Measurements from ENCODE around the gene DHX16. TPM values are rescaled to one million over a fixed set of nuclear protein-coding genes. Genes with fewer than 3 reads are reported as not detected.

DHX16 gene
- total RNA-seq: 28.3 and 30.8 TPM in 2 replicates

DNA sequence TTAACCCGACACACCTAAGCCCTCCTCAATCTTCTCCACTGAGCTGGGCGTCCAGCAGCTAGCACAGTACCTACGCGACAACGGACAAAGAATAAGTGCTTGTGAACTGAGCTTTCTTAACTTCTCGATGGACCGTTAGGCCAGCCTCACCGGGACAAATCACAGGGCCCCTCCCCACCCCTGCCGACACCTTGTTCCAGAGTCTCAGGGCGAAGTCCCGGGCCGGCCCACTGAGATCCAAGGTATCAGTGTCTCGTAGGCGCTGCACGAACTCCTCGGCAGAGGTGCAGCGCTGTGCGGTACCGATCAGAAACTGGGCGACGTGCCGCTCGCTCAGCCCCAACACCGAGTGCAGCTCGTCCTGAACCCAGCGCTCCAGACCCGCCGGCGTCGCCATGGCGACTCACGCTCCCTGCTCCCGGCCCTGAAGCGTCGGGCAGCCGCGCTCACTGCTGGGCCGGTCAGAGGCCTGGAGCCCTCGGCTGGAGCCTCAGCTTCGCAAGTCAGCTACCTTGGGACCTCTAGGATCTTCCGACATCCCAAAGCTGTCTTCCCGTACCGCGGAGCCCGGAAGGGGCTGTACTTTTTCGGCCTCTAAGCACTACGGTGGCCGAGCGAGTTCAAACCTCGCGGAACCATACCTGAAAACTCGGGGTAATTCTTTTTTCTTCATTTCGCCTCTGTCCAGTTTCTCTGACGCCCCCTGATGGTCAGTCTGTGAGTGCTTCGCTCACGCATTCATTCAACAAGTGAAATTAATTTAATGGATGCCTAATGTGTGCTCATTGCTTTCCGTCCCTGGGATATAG, at the start of gene DHX16:
DHX16 (minus strand) TSS at position 562 of the 809 bp plus-strand sequence; CDS start at position 397, 165 bp downstream.

DNA sequence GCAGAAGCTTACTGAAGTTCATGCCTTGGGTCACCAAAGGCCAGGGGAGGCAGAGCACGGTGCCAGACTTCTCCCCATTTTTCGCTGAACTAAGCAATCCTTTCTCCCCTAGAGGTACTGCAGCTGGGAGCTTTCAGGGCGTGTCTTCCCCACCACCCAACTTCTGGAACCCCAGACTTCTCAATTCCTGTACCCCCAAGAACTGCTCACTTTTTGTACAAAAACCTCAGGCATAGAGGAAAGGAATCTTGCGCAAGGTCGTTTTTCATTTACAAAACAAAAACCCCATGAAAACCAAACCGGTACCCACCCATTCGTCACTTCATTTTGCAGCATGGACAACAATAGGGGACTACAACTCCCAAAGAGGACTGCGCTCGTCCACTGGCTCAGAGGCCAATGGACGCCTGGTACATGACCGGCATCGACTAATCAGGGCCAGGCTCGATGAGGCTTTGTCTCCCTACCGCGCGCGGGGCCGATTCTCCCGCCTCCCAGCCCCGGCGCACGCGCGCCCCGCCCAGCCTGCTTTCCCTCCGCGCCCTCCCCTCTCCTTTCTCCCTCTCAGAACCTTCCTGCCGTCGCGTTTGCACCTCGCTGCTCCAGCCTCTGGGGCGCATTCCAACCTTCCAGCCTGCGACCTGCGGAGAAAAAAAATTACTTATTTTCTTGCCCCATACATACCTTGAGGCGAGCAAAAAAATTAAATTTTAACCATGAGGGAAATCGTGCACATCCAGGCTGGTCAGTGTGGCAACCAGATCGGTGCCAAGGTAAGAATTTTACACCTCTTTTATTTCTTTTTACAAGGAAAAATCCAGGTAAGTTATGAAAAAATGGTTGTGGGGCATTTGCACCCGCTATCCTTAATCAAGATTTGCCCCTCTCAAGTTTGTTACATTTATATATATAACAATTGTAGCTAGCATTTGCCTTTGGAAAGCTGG, 47.3 kb upstream of the DHX16 start, which contains the start of gene TUBB:
TUBB (plus strand) TSS at position 562 of the 947 bp plus-strand sequence; CDS start at position 717, 155 bp downstream.

DNA sequence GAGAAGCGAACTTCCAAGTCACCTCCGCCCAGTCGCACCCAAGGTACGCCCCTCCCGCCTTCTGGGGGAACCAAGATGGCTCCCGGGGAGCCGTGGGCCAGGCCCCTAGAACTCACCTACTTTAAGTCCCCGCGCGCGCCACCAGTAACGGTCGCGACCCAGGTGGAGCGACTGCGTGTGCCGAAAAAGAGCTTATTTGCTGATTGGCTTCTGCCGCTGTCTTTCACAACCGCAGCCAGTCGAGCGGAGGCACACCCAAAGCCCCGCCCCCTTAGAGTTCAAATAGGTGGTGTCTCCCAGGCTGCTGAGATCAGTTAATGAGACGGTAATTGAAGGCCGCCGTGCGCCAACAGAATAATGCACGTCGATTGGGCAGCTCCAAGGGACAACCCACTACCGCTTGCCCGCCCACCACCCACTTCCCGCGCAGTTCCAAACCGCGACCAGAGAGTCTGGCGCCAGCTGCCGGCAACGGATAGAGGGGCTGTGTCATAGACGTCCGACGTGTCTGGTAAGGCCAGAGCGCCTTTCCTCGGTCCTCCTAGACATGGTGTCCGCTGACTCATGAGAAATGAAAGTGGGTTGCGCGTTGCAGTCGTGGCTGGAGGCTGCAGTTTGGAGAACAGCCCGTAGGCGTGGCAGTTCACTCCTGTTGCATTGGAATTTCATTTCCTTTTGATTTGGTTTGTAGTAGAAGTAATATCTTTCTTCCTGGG, 44.5 kb upstream of the DHX16 start, which contains the start of gene MDC1:
MDC1 (minus strand) TSS at position 153 of the 716 bp plus-strand sequence. CDS start 2,106 bp downstream, outside the sequence.

DNA sequence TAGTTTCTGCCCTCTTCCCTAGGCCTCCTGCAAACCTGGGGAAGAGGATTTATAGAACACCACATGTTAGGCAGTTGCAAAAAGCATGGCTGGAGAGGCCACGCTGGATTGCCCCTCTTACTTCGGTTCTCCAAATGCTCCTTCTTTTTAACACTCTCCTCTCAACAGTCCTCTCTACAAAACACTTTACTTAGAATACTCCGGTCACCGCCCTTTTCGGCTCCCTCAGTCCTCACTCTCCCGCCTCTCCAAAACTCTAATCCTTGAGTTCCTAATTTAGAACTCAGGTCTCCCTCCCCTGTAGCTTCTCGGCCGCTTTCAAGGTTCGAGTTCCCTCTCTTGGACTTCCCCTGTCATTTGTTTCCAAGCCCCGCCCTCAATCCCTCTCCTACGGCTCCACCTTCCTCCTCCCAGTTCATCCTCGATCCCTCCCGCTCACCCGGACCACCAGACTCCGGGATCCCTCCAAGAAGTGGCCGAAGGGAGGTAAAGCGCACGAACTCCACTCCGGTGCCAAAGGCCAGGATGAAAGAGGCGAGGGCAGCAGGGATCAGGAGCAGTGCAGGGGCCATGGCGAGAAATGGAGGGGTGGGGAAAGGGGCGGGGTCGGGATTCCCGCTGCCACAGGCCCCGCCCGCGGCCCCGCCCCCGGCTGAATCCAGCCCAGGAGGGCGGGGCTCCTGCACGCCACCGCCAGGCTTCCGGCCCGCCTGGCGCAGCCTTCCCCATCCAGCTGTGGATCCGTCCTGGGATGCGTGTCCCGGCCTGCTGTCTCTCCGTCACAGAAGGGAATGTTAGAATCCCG, 17.8 kb upstream of the DHX16 start, which contains the start of gene NRM:
NRM (minus strand) TSS at position 582 of the 805 bp plus-strand sequence; CDS start at position 572, 10 bp downstream.

GRCh38 chr6:30686009-30686907, 13.5 kb upstream of the DHX16 start, which contains the start of gene PPP1R18:
Gene PPP1R18 (minus strand): TSS chr6:30686645. CDS start chr6:30686018, 627 bp downstream.

GRCh38 chr6:30646450-30647241, 26.2 kb downstream of the DHX16 start, which contains the start of gene C6orf136:
Gene C6orf136 (plus strand): TSS chr6:30647133. CDS start chr6:30647232, 99 bp downstream.

GRCh38 chr6:30626484-30627366, 46.1 kb downstream of the DHX16 start, which contains the start of gene ATAT1:
Gene ATAT1 (plus strand): TSS chr6:30626874.

GRCh38 chr6:30617565-30618269, 55.1 kb downstream of the DHX16 start, which contains the start of gene MRPS18B:
Gene MRPS18B (plus strand): TSS chr6:30617840. CDS start chr6:30617866, 26 bp downstream.

DNA sequence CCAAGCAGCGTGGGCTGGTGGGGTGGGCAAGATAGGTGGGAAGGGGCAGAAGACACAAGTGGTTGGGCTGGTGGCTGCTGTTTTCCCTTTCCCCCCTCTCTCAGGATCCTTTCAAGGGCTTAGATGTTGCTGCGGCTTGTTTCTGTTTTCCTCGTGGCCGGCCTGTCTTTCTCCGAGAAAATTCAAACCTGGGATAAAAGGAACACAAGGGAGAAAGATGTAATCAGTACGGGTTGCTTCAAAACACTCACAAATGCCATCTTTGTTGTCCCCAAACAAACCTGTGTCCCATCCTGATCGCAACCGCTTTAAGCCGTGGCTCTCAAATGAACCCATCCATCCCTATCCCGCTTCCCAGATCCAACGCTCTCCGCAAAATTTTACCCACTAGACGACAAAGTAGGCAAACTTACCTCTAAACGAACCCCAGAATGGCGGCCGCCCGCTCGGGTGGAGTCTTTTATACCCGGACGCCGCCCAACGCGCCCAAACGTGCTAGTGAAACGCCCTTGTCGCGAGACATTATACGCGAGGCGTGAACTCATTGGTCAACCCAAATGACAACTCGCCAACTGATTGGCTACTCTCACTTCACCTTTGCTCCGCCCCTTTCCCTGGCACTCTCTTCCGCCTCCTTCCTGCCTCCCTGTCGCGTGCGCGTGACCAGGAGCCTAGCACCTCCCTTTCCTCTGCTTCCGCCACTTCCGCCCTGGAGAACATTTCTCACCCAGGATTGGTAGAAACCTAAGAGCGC, 55.8 kb downstream of the DHX16 start, which contains the start of gene PPP1R10:
PPP1R10 (minus strand) TSS at position 433 of the 754 bp plus-strand sequence. CDS start 7,299 bp downstream, outside the sequence.

Other genes starting within 250 kb of the DHX16 start
- gene HLA-E, start 183.5 kb downstream of the DHX16 start, total RNA-seq: 104 and 261 TPM in 2 replicates
- gene GNL1, start 116.5 kb downstream of the DHX16 start, total RNA-seq: 59.3 and 84.8 TPM in 2 replicates
- 6.1 and 10.6 TPM in 2 replicates for gene PRR3, start 115.7 kb downstream of the DHX16 start, total RNA-seq
- 45.9 and 46.0 TPM in 2 replicates for gene ABCF1, start 101.6 kb downstream of the DHX16 start, total RNA-seq
- gene PPP1R10, start 55.8 kb downstream of the DHX16 start, total RNA-seq: 36.0 and 55.4 TPM in 2 replicates
- gene MRPS18B, start 55.2 kb downstream of the DHX16 start, total RNA-seq: 70.3 and 74.9 TPM in 2 replicates
- 6.7 and 11.8 TPM in 2 replicates for gene ATAT1, start 46.1 kb downstream of the DHX16 start, total RNA-seq
- gene C6orf136, start 25.9 kb downstream of the DHX16 start, total RNA-seq: 3.1 and 4.3 TPM in 2 replicates
- 31.4 and 43.8 TPM in 2 replicates for gene PPP1R18, start 13.6 kb upstream of the DHX16 start, total RNA-seq
- gene NRM, start 18.0 kb upstream of the DHX16 start, total RNA-seq: 9.0 and 9.2 TPM in 2 replicates
- gene MDC1, start 44.3 kb upstream of the DHX16 start, total RNA-seq: 6.7 and 7.9 TPM in 2 replicates
- 423 and 1,233 TPM in 2 replicates for gene TUBB, start 47.3 kb upstream of the DHX16 start, total RNA-seq
- 56.4 and 87.2 TPM in 2 replicates for gene FLOT1, start 69.7 kb upstream of the DHX16 start, total RNA-seq
- 46.3 and 236 TPM in 2 replicates for gene IER3, start 71.5 kb upstream of the DHX16 start, total RNA-seq
- gene DDR1, start 211.5 kb upstream of the DHX16 start, total RNA-seq: 74.2 and 95.0 TPM in 2 replicates
- 18.8 and 27.2 TPM in 2 replicates for gene GTF2H4, start 235.2 kb upstream of the DHX16 start, total RNA-seq
- 18.8 and 22.1 TPM in 2 replicates for gene VARS2, start 241.2 kb upstream of the DHX16 start, total RNA-seq

Data from placental epithelial cell (primary cell).